Measurements from ENCODE around the gene AKAP12.

Gene AKAP12

GRCh38 chr6:151240791-151241642 lies 1.2 kb downstream of the AKAP12 start:
- DNase-seq, result peak; percentile 55

DNA sequence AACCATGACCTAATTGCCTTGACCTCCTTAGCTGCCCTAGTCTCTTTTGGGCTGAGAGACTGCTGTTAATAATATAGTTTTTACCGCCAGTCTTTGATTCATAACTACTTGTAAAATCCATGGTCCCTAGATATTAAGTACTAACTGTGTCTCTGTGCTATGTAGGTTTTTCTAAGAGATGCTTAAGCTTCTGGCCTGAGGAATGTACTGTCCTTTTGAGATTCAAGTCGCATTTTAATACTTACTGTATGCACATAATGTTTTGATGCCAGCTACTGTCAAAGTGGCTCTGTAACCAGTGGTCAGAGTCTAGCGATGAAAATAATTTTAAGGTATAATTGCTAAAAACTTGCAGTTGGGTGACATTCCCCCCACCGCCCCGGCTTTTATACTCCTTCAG lies 2.1 kb downstream of the AKAP12 start:
- DNase-seq, result no peak

DNA sequence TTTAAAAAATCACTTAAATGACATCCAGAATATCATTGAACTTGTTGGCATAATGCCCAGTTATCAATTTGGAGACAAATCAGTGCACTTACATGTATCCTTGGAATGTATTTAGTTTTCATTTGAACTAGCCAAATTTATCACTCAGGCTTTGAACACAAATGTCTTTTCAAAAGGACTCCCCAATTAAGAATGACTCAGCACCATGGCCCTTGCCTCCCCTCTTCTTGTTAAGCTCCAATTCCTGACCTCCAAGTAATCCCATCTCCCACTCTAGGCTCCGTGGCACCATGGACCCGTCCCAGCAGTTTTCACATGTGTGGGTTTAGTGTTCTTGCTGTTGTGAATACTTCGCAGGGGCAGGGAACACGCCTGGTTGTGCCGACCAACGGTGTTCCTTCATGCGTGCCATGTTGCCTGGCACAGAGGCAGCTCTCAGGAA lies 2.7 kb downstream of the AKAP12 start:
- no peak for DNase-seq

DNA sequence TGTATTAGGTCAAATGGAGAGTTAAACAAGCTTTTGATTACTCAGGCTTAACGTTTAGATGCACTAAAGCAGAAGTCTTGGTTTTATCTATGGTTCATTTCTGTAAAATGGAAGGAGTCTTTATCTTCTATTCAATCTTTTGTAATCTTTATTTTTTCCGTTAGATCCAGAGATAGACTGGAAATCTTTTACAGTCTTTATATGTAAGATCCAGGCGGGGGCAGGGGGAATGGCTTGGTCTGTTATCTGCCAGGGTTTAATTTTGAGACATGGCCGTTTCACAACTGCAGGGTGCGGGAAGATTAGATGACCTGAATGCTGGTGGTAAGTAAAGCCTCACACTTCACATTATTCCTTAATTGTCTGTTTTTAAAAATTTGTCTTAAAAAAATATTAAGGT lies 3.7 kb downstream of the AKAP12 start:
- DNase-seq, result no peak

GRCh38 chr6:151247490-151247889 lies 7.7 kb downstream of the AKAP12 start:
- DNase-seq, result no peak

- no peak for DNase-seq
Measured at GRCh38 chr6:151248295-151248694, 8.5 kb downstream of the AKAP12 start.

DNA sequence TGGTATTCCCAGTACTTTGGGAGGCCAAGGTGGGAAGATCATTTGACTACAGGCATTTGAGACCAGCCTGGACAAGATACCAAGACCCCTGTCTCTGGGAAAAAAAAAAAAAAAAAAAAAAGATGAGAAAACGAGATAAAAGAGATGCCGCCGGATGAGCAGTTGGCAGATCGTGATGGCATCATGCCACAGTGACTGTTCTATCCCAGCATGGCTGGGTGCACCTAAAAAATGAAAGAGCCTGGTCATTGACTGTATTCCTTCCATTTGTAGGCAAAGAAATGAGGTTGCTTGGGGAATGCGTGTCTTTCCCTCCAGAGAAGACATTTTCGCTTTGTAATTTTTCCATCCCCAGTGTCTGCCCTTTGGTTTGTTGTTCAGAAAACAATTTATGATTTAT lies 12.9 kb downstream of the AKAP12 start:
- DNase-seq, result no peak

DNA sequence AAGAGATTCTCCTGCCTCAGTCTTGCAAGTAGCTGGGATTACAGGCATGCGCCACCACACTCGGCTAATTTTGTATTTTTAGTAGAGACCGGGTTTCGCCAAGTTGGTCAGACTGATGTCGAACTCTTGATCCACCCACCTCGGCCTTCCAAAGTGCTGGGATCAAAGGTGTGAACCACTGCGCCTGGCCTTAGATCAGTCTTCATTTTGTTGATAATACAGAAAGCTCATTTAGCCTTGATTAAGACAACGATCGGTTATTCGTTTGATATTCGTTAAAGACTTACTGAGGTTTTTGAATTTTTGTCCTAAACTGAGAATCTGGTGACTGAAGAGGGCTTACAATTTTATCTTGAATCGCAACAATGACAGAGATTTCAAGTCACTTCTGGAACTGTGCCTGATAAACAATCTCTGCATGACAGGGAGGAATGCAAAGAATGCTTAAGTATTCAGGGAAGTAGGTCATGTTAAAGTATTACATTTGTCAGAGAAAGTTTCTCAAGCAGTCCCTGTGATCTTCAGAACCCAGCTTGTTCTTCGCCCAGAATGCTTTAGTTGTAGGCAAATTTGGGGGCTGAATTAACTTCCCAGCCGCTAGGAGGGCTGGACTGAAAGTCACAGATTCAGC lies 14.8 kb downstream of the AKAP12 start:
- peak; percentile 12 for DNase-seq

GRCh38 chr6:151255811-151256210 lies 16.0 kb downstream of the AKAP12 start:
- DNase-seq, result no peak

GRCh38 chr6:151257985-151258445 lies 18.2 kb downstream of the AKAP12 start:
- DNase-seq, result no peak

DNA sequence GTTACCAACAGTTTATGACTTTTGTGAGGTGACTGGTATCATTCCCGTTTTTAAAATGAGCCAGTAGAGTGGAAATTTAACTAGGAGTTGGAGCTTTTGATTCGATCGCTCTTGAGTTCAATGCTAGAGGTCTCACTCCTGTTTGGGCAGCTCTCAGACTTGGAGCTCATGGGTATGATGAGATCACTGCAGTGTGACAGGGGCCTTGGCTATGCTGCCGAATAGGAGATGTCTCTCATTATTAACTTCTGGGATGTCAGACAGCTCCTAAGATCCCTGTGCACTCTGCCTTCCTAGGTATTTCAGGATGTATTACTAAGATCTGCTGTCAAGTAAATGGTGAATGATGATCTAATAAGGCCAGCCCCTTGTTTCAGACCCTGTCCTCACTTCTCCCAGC lies 20.4 kb downstream of the AKAP12 start:
- no peak for DNase-seq

DNA sequence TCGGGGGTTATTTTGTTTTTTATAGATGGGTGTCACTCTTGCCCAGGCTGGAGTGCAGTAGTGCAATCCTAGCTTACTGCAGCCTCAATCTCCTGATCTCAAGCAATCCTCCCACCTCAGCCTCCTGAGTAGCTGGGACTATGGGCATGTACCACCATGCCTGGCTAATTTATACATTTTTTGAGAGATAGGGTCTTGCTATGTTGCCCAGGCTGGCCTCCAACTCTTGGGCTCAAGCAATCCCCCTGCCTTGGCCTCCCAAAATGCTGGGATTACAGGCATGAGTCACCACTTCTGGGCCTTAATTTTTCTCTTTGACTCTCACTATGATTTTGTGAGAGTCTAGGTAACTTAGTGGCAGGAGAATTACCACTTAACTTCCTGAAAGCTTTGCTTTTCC lies 23.3 kb downstream of the AKAP12 start:
- no peak for DNase-seq

DNA sequence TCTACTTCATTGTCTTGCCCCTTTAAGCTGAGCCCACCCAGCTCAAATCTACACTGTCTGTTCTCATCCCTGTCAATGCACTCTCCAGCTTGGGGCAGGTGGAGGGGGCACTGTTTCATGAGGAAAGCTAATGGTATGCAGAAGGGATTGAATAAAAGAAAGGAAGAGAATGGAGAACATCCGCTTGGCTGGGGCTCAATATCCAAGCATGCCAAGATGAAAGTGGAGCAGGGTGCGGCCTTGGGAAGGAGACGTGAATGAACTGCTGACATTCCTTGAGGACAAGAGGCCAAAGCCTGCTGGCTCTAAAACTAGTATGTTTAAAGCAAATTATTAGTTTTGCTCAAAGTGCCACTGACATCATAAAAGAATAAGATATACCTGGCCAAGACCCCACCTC lies 24.2 kb downstream of the AKAP12 start:
- no peak for DNase-seq

DNA sequence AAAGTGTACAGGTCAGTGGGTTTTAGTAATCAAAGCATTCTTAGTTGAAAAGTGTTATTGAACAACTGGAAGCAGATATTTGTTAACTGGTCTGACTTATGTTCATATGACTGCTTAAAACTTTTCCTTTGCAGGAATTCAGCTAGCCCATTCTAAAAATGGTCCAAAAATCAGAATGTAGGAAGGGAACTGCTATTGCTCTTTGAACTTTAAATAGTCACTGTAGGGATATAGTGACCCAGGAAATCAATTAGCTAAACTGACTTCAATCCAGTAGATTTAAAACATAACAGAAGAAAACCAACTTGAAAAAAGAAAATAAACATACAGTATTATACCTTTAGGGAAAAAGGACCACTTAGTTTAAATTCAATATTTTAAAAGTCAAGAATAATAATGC lies 25.5 kb downstream of the AKAP12 start:
- no peak for DNase-seq

DNA sequence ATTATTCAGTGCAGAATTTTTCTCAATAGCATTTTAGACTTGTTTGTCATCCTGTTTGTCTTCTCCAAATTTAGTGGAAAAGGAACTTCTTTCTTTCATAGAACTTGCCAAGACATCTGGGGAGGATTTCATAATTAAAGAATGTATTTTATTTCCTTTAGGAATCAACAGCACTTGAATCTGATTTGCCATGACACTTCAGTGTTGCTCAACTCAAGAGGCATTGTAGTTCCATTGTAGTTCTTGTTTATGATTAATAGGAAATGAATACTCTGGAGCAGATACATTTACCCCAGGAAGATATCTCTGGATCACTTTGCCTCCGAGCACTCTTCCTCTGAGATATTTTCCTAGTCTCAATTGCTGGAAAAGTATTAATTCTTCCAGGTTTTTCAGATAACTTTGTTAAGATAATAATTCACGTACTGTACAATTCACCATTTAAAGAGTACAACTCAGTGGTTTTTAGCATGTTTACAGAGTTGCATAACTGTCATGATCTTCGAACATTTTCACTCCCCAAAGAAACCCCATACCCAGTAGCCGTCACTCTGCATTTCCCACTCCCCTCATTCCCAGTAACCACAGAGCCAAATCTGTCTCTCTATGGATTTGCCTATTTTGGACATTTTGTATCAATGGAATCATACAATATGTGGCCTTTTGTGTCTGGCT lies 29.7 kb downstream of the AKAP12 start:
- DNase-seq, result peak; percentile 48

- DNase-seq, result no peak
Measured at GRCh38 chr6:151275121-151275520, 35.4 kb downstream of the AKAP12 start.

DNA sequence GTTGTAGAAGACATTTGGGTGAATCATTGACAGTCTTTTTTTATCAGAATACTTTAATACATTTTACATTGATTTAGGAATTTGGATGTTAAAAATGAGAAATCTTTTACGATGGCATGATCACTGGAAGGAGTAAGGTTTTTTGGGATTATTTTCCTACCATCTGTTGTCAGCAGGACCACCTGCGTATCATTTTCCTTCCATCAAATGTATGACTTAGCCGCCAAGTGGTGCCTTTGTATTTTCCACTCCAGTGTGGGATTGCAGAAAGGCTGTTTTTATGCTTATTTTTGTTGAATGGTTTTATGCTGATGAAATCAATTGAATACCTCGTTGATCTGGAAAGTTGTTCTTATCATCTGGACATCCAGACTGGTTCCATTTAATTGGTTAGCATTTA lies 35.8 kb downstream of the AKAP12 start:
- no peak for DNase-seq

- DNase-seq, result peak; percentile 33
Measured at GRCh38 chr6:151276112-151276740, 36.5 kb downstream of the AKAP12 start.

- DNase-seq, result no peak
Measured at GRCh38 chr6:151279891-151280290, 40.1 kb downstream of the AKAP12 start.

- no peak for DNase-seq
Measured at GRCh38 chr6:151280859-151281258, 41.1 kb downstream of the AKAP12 start.

DNA sequence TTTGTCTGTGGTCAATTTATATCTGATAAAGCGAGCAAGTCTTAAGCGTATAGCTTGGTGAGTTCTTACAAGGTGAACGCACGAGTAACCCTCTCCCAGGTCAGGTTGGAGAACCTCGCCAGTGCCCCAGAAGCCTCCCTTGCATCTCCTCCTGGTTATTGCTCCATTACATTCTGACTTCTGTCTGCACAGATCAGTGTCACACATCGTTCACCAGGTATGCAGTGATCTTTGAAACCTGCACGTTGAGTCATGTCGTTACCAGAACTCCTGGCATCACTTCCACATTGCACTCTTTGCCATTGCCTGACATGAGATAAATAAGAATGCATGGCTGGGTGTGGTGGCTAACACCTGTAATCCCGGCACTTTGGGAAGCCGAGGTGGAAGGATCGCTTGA lies 44.2 kb downstream of the AKAP12 start:
- DNase-seq, result no peak

- DNase-seq, result no peak
Measured at GRCh38 chr6:151284548-151285017, 44.8 kb downstream of the AKAP12 start.

DNA sequence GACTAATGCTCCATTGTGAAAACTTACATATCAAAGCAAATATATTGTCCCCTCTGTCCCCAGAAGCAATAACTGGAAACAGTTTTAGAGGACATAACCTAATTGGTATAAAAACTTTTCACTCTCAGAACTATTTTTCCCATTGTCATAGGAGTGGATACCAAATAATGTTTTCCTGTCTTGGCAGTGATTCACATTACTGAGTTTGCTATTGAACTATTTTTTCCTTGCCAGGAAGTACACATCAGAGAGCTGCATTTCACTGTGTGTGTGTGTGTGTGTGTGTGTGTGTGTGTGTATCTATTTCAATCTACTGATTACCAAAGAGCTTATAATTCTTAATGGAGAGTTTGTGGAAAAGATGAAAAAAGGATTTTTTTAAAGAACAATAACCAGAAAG lies 45.4 kb downstream of the AKAP12 start:
- peak; percentile 20 for DNase-seq
